ENCODE data around the gene RNPEP.

The RNPEP gene

DNA sequence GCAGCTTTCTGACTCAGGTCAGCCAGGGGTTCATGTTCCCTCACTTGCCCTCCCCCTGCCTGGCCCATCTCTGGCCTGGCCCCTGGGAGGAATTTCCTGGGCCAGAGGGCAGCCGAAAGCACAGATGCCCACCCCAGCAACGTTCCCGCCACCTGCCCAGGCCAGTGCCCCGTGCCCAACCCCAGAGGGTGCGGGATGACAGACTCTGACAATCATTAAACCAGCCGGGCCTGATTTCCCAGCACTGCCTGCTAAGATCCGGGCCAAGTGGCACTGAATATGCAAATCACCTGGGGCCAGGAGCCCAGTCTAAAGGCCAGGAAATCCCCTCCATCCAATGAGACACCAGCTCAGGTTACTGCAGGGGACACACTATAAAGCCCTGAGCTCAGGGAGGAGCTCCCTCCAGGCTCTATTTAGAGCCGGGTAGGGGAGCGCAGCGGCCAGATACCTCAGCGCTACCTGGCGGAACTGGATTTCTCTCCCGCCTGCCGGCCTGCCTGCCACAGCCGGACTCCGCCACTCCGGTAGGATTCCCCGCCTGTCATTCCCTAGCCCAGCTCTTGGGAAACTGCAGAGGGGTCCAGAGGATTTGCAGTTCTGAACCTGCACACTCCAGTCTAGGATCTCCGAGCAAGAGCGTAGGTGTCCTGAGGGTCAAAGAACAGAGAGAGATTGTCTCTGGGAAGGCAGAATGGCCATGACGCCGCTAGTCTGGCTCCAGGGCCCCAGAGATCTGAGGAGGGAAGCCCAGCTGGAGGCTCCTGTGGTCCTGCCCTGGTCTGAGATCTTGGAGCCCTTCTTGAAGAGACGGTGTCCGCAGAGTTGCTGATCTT is 27.9 kb downstream of the RNPEP start, which contains the start of gene ELF3:
TSS of gene ELF3 (plus strand) at position 408 of the 836 bp plus-strand sequence. CDS start 550 bp downstream, outside the sequence.
- Histone ChIP-seq H3K9ac (ENCODE audit: low read length in 2 of 2) (no peak within 1 kb of the TSS), H3K36me3 (ENCODE audit: control insufficient read depth in 2 of 2, insufficient read depth in 2 of 2, low read length in 2 of 2) (peaks cover 3 to 6% of the 10 kb centered on the region in 2 donors), H3K4me3 (ENCODE audit: low read length in 2 of 2) (peak within 1 kb of the TSS in 1 of 2 donors; percentile 15), H3K27me3 (ENCODE audit: control insufficient read depth in 1 of 2, insufficient read depth in 2 of 2, low read length in 2 of 2) (no peaks in the 10 kb centered on the region), H3K4me1 (ENCODE audit: control insufficient read depth, insufficient read depth, low read length) (peaks cover 2% of the 10 kb centered on the region), H3K9me3 (ENCODE audit: control insufficient read depth in 2 of 2, low read length in 2 of 2) (no peaks in the 10 kb centered on the region), H3K27ac (ENCODE audit: low read length) (no peak within 1 kb of the TSS)

DNA sequence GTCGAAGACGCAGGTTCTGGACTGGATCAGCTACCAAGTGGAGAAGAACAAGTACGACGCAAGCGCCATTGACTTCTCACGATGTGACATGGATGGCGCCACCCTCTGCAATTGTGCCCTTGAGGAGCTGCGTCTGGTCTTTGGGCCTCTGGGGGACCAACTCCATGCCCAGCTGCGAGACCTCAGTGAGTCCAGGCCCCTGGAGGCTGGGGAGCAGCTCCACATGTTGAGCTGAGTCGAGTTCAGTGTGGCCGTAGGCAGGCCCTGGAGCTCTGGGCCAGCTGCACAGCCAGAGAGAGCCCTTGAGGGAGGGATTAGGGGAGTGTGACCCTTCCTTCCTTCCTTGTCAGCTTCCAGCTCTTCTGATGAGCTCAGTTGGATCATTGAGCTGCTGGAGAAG is 29.5 kb downstream of the RNPEP start:
- H3K36me3 ChIP-seq (ENCODE audit: control insufficient read depth in 2 of 2, insufficient read depth in 2 of 2, low read length in 2 of 2), result peaks cover 0 to 3% of the 10 kb centered on the region in 2 donors
- H3K9me3 ChIP-seq (ENCODE audit: control insufficient read depth in 2 of 2, low read length in 2 of 2), result no peaks in the 10 kb centered on the region
- no peak overlapping the region for H3K4me3 ChIP-seq (ENCODE audit: low read length in 2 of 2)
- H3K27me3 ChIP-seq (ENCODE audit: control insufficient read depth in 1 of 2, insufficient read depth in 2 of 2, low read length in 2 of 2), result no peaks in the 10 kb centered on the region
- peaks cover 2% of the 10 kb centered on the region for H3K4me1 ChIP-seq (ENCODE audit: control insufficient read depth, insufficient read depth, low read length)
- H3K9ac ChIP-seq (ENCODE audit: low read length in 2 of 2), result no peak overlapping the region
- no peak overlapping the region for H3K27ac ChIP-seq (ENCODE audit: low read length)

DNA sequence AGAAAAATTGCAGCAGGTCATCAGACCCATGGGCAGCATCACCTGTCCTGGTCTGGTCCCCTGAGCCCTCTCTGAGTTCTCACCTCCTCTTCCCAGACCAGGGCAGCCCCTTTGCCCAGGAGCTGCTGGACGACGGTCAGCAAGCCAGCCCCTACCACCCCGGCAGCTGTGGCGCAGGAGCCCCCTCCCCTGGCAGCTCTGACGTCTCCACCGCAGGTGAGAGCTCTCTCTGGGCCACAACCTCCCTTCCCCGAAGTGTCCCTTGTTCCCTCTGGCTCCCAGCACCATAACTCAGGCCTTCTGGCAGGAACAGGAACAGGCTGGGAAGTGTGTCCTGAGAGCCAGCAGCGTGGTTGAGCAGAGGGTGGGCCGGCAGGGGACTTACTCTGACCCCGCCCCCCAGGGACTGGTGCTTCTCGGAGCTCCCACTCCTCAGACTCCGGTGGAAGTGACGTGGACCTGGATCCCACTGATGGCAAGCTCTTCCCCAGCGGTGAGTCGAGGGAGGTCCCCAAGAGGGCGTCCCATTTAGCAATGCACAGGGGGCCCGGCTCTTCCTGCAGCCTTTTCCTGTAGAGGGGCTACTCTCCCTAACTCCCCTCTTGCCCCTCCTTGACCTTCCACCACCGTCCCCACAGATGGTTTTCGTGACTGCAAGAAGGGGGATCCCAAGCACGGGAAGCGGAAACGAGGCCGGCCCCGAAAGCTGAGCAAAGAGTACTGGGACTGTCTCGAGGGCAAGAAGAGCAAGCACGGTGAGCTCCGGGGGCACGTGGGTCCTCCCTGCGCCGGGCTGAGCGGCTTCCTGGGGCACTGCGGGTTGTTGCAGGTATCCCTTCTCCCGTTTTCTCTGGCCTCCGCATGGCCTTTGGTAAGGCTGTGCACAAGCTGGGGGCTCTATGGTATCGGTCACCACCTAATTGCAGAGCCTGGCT is 30.4 kb downstream of the RNPEP start:
- H3K27me3 ChIP-seq (ENCODE audit: control insufficient read depth in 1 of 2, insufficient read depth in 2 of 2, low read length in 2 of 2), result no peaks in the 10 kb centered on the region
- H3K27ac ChIP-seq (ENCODE audit: low read length), result no peak overlapping the region
- H3K9me3 ChIP-seq (ENCODE audit: control insufficient read depth in 2 of 2, low read length in 2 of 2), result no peaks in the 10 kb centered on the region
- H3K9ac ChIP-seq (ENCODE audit: low read length in 2 of 2), result no peak overlapping the region
- peaks cover 2% of the 10 kb centered on the region for H3K4me1 ChIP-seq (ENCODE audit: control insufficient read depth, insufficient read depth, low read length)
- no peak overlapping the region for H3K4me3 ChIP-seq (ENCODE audit: low read length in 2 of 2)
- no peaks in the 10 kb centered on the region for H3K36me3 ChIP-seq (ENCODE audit: control insufficient read depth in 2 of 2, insufficient read depth in 2 of 2, low read length in 2 of 2)

DNA sequence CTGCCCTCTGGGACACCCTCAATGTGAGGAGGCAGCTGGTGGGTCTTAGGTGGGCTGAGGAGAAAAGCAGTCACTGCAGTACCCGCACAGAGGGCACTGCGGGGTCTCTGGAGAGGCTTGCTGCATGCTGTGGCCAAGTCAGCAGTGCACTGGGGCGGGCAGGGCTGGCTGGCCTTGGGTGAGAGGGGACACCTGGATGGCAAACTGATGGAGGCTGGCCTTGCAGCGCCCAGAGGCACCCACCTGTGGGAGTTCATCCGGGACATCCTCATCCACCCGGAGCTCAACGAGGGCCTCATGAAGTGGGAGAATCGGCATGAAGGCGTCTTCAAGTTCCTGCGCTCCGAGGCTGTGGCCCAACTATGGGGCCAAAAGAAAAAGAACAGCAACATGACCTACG is 31.2 kb downstream of the RNPEP start:
- Histone ChIP-seq H3K9ac (ENCODE audit: low read length in 2 of 2) (no peak overlapping the region), H3K27ac (ENCODE audit: low read length) (no peak overlapping the region), H3K4me1 (ENCODE audit: control insufficient read depth, insufficient read depth, low read length) (peaks cover 5% of the 10 kb centered on the region), H3K36me3 (ENCODE audit: control insufficient read depth in 2 of 2, insufficient read depth in 2 of 2, low read length in 2 of 2) (no peaks in the 10 kb centered on the region), H3K27me3 (ENCODE audit: control insufficient read depth in 1 of 2, insufficient read depth in 2 of 2, low read length in 2 of 2) (peaks cover 0 to 2% of the 10 kb centered on the region in 2 donors), H3K4me3 (ENCODE audit: low read length in 2 of 2) (no peak overlapping the region), H3K9me3 (ENCODE audit: control insufficient read depth in 2 of 2, low read length in 2 of 2) (no peaks in the 10 kb centered on the region)

DNA sequence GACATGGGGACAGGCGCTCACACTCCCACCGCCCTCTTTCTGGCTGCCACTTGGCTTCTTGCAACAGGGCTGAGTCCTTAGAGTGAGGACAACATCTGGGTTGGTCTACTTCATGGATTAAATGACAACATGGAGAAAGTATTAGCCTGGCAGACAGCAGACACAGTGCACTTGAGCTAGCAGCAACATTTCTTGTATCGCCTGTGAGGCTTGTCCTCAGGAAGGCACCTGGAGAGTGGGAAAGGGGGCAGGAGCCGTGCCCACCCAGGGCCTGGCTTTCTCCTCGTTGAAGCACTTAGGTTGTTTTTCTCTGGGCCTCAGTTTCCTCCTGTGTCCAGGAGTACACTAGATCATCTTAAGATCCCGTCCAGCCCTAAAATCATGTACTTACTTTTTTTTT is 31.6 kb downstream of the RNPEP start:
- Histone ChIP-seq H3K27me3 (ENCODE audit: control insufficient read depth in 1 of 2, insufficient read depth in 2 of 2, low read length in 2 of 2) (peaks cover 0 to 2% of the 10 kb centered on the region in 2 donors), H3K27ac (ENCODE audit: low read length) (no peak overlapping the region), H3K4me1 (ENCODE audit: control insufficient read depth, insufficient read depth, low read length) (peaks cover 7% of the 10 kb centered on the region), H3K9me3 (ENCODE audit: control insufficient read depth in 2 of 2, low read length in 2 of 2) (no peaks in the 10 kb centered on the region), H3K9ac (ENCODE audit: low read length in 2 of 2) (no peak overlapping the region), H3K4me3 (ENCODE audit: low read length in 2 of 2) (no peak overlapping the region), H3K36me3 (ENCODE audit: control insufficient read depth in 2 of 2, insufficient read depth in 2 of 2, low read length in 2 of 2) (no peaks in the 10 kb centered on the region)

DNA sequence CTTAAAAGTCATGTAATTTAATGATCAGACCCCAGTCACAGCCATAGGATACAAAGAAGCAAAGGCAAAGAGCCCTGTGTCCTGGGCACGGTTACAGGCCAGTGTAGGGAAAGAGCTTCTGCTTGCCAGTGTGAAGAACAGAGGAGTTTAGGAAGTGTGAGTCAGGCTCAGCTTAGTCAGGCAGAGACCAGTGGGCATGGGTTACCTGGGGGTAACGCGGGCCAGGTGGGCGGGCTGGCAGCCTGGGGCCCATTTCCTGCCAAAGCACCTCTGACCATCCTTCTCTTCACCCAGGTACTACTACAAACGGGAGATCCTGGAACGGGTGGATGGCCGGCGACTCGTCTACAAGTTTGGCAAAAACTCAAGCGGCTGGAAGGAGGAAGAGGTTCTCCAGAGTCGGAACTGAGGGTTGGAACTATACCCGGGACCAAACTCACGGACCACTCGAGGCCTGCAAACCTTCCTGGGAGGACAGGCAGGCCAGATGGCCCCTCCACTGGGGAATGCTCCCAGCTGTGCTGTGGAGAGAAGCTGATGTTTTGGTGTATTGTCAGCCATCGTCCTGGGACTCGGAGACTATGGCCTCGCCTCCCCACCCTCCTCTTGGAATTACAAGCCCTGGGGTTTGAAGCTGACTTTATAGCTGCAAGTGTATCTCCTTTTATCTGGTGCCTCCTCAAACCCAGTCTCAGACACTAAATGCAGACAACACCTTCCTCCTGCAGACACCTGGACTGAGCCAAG is 32.6 kb downstream of the RNPEP start:
- H3K4me3 ChIP-seq (ENCODE audit: low read length in 2 of 2), result no peak overlapping the region
- H3K27ac ChIP-seq (ENCODE audit: low read length), result no peak overlapping the region
- no peaks in the 10 kb centered on the region for H3K9me3 ChIP-seq (ENCODE audit: control insufficient read depth in 2 of 2, low read length in 2 of 2)
- H3K27me3 ChIP-seq (ENCODE audit: control insufficient read depth in 1 of 2, insufficient read depth in 2 of 2, low read length in 2 of 2), result peaks cover 0 to 2% of the 10 kb centered on the region in 2 donors
- no peak overlapping the region for H3K9ac ChIP-seq (ENCODE audit: low read length in 2 of 2)
- H3K4me1 ChIP-seq (ENCODE audit: control insufficient read depth, insufficient read depth, low read length), result peaks cover 5% of the 10 kb centered on the region
- no peaks in the 10 kb centered on the region for H3K36me3 ChIP-seq (ENCODE audit: control insufficient read depth in 2 of 2, insufficient read depth in 2 of 2, low read length in 2 of 2)

DNA sequence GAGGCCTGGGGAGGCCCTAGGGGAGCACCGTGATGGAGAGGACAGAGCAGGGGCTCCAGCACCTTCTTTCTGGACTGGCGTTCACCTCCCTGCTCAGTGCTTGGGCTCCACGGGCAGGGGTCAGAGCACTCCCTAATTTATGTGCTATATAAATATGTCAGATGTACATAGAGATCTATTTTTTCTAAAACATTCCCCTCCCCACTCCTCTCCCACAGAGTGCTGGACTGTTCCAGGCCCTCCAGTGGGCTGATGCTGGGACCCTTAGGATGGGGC is 33.2 kb downstream of the RNPEP start:
- Histone ChIP-seq H3K4me1 (ENCODE audit: control insufficient read depth, insufficient read depth, low read length) (peaks cover 5% of the 10 kb centered on the region), H3K27me3 (ENCODE audit: control insufficient read depth in 1 of 2, insufficient read depth in 2 of 2, low read length in 2 of 2) (peaks cover 0 to 2% of the 10 kb centered on the region in 2 donors), H3K27ac (ENCODE audit: low read length) (no peak overlapping the region), H3K9ac (ENCODE audit: low read length in 2 of 2) (no peak overlapping the region), H3K9me3 (ENCODE audit: control insufficient read depth in 2 of 2, low read length in 2 of 2) (no peaks in the 10 kb centered on the region), H3K36me3 (ENCODE audit: control insufficient read depth in 2 of 2, insufficient read depth in 2 of 2, low read length in 2 of 2) (no peaks in the 10 kb centered on the region), H3K4me3 (ENCODE audit: low read length in 2 of 2) (no peak overlapping the region)

DNA sequence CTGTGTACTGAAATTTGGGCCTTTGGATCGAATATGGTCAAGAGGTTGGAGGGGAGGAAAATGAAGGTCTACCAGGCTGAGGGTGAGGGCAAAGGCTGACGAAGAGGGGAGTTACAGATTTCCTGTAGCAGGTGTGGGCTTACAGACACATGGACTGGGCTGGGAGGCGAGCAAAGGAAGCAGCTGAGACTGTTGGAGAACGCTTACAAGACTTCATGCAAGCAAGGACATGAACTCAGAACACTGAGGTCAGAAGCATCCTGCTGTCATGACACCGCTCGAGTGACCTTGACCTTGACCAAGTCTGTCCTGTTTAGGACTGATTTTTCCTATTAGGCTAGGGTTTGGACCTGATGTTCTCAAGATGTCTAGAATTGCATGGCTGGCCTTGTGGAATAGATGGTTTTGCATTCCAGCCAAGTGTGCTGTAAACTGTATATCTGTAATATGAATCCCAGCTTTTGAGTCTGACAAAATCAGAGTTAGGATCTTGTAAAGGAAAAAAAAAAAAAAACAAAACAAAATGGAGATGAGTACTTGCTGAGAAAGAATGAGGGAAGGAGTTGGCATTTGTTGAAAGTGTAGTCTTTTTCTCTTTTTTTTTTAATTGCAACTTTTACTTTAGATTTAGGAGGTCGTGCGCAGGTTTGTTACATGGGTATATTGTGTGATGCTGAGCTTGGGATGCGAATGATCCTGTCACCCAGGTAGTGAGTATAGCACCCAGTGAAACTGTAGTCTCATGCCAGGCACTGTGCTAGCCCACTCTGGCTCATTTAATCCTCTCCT is 33.8 kb downstream of the RNPEP start:
- no peak overlapping the region for H3K9ac ChIP-seq (ENCODE audit: low read length in 2 of 2)
- H3K36me3 ChIP-seq (ENCODE audit: control insufficient read depth in 2 of 2, insufficient read depth in 2 of 2, low read length in 2 of 2), result no peaks in the 10 kb centered on the region
- peaks cover 0 to 2% of the 10 kb centered on the region in 2 donors for H3K27me3 ChIP-seq (ENCODE audit: control insufficient read depth in 1 of 2, insufficient read depth in 2 of 2, low read length in 2 of 2)
- no peaks in the 10 kb centered on the region for H3K9me3 ChIP-seq (ENCODE audit: control insufficient read depth in 2 of 2, low read length in 2 of 2)
- no peak overlapping the region for H3K4me3 ChIP-seq (ENCODE audit: low read length in 2 of 2)
- H3K4me1 ChIP-seq (ENCODE audit: control insufficient read depth, insufficient read depth, low read length), result peaks cover 5% of the 10 kb centered on the region
- H3K27ac ChIP-seq (ENCODE audit: low read length), result no peak overlapping the region

DNA sequence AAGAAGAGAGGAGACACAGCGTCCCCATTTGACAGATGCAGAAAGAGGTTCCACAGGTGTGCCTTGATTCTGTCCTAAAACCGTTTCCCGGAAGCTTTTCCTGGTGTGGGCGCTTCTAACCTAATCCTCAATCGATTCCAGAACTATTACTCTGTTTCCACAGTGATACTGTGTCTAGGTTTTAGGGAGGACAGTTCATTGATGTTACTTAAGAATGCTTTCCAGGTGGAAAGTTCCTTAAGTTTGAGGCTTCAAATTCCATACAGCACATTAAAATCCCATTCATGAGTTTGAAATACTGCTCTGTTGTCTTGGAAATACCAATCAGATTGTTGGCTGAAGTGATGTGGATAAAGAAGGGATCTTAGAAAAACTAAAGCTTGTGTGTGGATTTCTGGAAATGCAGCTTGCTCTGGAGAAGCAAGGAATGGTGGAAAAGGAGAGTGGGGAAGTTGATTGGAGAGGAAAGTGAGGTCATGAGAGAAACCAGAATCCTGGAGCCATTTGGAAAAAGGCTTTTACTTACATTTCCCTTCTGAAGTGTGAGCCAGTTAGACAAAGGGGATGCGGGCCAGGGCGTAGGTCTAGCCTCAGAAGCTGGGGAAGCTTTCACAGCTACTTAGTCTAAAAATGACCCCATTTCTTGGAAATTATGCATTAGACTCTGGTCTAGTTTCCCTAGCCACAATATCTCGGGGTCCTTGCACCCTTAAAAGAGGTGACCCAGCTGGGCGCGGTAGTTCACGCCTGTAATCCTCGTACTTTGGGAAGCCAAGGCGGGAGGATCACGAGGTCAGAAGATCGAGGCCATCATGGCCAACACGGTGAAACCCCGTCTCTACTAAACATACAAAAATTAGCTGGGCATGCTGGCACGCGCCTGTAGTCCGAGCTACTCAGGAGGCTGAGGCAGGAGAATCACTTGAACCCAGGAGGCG is 34.6 kb downstream of the RNPEP start:
- Histone ChIP-seq H3K4me3 (ENCODE audit: low read length in 2 of 2) (no peak overlapping the region), H3K9ac (ENCODE audit: low read length in 2 of 2) (no peak overlapping the region), H3K27ac (ENCODE audit: low read length) (no peak overlapping the region), H3K9me3 (ENCODE audit: control insufficient read depth in 2 of 2, low read length in 2 of 2) (no peaks in the 10 kb centered on the region), H3K27me3 (ENCODE audit: control insufficient read depth in 1 of 2, insufficient read depth in 2 of 2, low read length in 2 of 2) (peaks cover 0 to 2% of the 10 kb centered on the region in 2 donors), H3K4me1 (ENCODE audit: control insufficient read depth, insufficient read depth, low read length) (peaks cover 5% of the 10 kb centered on the region), H3K36me3 (ENCODE audit: control insufficient read depth in 2 of 2, insufficient read depth in 2 of 2, low read length in 2 of 2) (no peaks in the 10 kb centered on the region)
